Pancreas (tissue), 10 donors: ENCODE data around the gene CDC73. TPM values are rescaled to one million over a fixed set of nuclear protein-coding genes. Genes with fewer than 3 reads are reported as not detected.

Experiments
- ATAC-seq, 4 donors: fragments of 200-7000 bp; cut with Tn5 transposase; one replicate each; pipeline versions ENCODE4 v1.8.0 to v1.9.1; 2020; ENCODE audit warnings: mild to moderate bottlenecking in 4 of 4, moderate library complexity in 4 of 4
- DNase-seq, 6 donors: peaks; one replicate each; pipeline ENCODE4 v3.0.0-alpha.2; 2020
- FAIRE-seq: peaks from 2 replicates; lab custom pipeline; 2012; peaks lifted over from hg19 to GRCh38; lab: Jason Lieb, UNC
- H3K27ac ChIP-seq, 4 donors: fragments of 200-600 bp; sonication (generic); 1 replicate in 3 of 4; 2 replicates in 1 of 4; pipeline versions ENCODE4 v1.5.0 to v1.8.0; 2020
- H3K27me3 ChIP-seq, 4 donors: fragments of 200-600 bp; one replicate each; pipeline ENCODE4 v1.8.0; 2021
- H3K36me3 ChIP-seq, 3 donors: fragments of 200-600 bp; sonication (generic) in 1 of 3; one replicate each; pipeline versions ENCODE4 v1.5.0 to v1.8.0; 2020 to 2021
- H3K4me1 ChIP-seq, 3 donors: fragments of 200-600 bp; one replicate each; pipeline ENCODE4 v1.8.0; 2021
- H3K4me3 ChIP-seq, 4 donors: fragments of 200-600 bp; sonication (generic) in 2 of 4; one replicate each; pipeline versions ENCODE4 v1.5.0 to v1.8.0; 2020 to 2021
- H3K9me3 ChIP-seq, 4 donors: fragments of 200-600 bp; one replicate each; pipeline ENCODE4 v1.8.0; 2021
- WGBS, 2 donors: extraction: QIAGEN DNeasy Blood & Tissue Kit; methylation state at CpG; one replicate each; pipeline ENCODE4 v1.1.7; 2013; 5-methylcytosine and 5-hydroxymethylcytosine counted together
- intact Hi-C, 3 donors: fragments of 100-400 bp; cut with DNase I; formaldehyde crosslinking; loops; one replicate each; pipeline versions ENCODE4 v1.11.1 to v1.14.2; 2022
- polyA plus RNA-seq, 2 donors: library from polyadenylated mRNA; stranded (reverse); fragments of 200-250 nt; gene quantifications; one replicate each; pipeline ENCODE4 v1.2.3, GENCODE V29; 2013
- total RNA-seq, 6 donors: library from RNA; stranded (reverse); fragmentation: NEBNext Ultra II Directional in 4 of 6; extraction: Animal tissue kit (Norgen Biotek cat#: 25700) in 4 of 6; gene quantifications; one replicate each; pipeline versions ENCODE4 v1.2.1 to v1.2.4, GENCODE V29; 2021 to 2023
- TF ChIP-seq, protein P1 (sequence below), 4 donors: fragments of 200-600 bp; sonication (generic) in 3 of 4; IDR thresholded peaks; one replicate each; pipeline versions ENCODE4 v1.5.0 to v1.8.0; 2021; ENCODE audit warnings: antibody characterized with exemption in 4 of 4
- donor health status: healthy with polysubstance abuse.
- donor health status: DM: no; HTN: no; CAD: no; lungs with moderate emphysema.
- donor health status: DM: no; HTN: no; CAD: no.
- donor health status: control.
- donor health status: control.
- donor health status: Bipolar disorder and iron deficiency.
- donor health status: DM: yes; HTN: yes; CAD: no.
- donor health status: DM: no; HTN: no; CAD: no.
- donor health status: DM: no; HTN: no; CAD: no.
- donor health status: DM: yes; HTN: yes; CAD: no.

The CDC73 gene
- total and polyA plus RNA-seq, 8 donors: 3.4 to 33.7 (median 21.7) TPM

DNA sequence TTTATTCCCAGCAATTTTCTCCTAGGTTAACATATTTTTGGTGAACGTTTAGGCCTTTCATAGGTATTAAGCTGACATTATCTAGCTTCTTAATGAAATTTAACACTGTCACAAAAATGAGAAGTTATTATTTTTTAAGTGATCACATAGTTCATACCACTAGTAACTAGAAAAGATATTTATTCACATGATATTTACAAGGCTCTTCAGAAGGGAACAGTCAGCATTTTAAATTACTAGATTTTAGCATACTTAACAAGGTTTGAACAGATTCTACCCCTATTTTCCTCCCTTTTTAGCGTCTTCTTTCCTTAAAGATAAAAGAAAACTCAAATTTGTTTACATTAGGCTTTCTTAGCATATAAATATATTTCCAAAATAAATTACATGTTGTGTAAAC is 130.1 kb downstream of the CDC73 start:
- H3K4me3 ChIP-seq: no peak overlapping the region
- no peaks in the 10 kb centered on the region for H3K9me3 ChIP-seq
- DNase-seq: no peak
- no peaks in the 10 kb centered on the region for H3K4me1 ChIP-seq
- 84 to 88% methylated on average over 2 of the region's 2 CpGs for WGBS, 2 donors
- no peak overlapping the region for H3K27ac ChIP-seq
- no peak for FAIRE-seq
- TF ChIP-seq, protein P1, sequence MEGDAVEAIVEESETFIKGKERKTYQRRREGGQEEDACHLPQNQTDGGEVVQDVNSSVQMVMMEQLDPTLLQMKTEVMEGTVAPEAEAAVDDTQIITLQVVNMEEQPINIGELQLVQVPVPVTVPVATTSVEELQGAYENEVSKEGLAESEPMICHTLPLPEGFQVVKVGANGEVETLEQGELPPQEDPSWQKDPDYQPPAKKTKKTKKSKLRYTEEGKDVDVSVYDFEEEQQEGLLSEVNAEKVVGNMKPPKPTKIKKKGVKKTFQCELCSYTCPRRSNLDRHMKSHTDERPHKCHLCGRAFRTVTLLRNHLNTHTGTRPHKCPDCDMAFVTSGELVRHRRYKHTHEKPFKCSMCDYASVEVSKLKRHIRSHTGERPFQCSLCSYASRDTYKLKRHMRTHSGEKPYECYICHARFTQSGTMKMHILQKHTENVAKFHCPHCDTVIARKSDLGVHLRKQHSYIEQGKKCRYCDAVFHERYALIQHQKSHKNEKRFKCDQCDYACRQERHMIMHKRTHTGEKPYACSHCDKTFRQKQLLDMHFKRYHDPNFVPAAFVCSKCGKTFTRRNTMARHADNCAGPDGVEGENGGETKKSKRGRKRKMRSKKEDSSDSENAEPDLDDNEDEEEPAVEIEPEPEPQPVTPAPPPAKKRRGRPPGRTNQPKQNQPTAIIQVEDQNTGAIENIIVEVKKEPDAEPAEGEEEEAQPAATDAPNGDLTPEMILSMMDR (IDR thresholded peaks at IDR 0.05): no peak
- intact Hi-C loops: no loop called here
- peaks cover 0 to 9% (median 8%) of the 10 kb centered on the region in 3 donors for H3K36me3 ChIP-seq
- H3K27me3 ChIP-seq: no peaks in the 10 kb centered on the region
- ATAC-seq: no peak

DNA sequence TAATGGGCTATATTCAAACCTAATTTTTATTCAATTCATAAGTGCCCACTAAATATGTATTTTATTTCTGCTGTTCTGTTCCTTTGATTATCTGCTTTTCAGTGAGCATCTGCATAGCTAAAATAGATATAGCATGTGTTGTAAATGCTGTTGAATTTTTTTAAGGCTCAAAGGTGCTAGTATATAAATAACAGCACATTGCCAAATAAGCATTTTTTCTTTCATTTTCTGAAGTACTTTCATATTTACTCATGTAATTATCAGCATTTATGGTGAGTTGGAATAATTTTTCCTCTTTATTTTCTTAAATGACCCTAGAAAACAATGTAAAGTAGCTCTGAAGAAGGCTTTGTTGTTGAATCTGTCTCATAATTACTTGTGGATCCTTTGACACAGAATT is 134.2 kb downstream of the CDC73 start:
- Histone ChIP-seq H3K9me3 (no peaks in the 10 kb centered on the region), H3K27me3 (no peaks in the 10 kb centered on the region), H3K4me1 (peaks cover 0 to 3% (median 0%) of the 10 kb centered on the region in 3 donors), H3K36me3 (peaks cover 0 to 8% (median 0%) of the 10 kb centered on the region in 3 donors), H3K4me3 (no peak overlapping the region), H3K27ac (no peak overlapping the region)
- intact Hi-C loops: no loop called here
- TF ChIP-seq, protein P1 (IDR thresholded peaks at IDR 0.05): no peak
- DNase-seq (no peak), FAIRE-seq (no peak), ATAC-seq (no peak)

DNA sequence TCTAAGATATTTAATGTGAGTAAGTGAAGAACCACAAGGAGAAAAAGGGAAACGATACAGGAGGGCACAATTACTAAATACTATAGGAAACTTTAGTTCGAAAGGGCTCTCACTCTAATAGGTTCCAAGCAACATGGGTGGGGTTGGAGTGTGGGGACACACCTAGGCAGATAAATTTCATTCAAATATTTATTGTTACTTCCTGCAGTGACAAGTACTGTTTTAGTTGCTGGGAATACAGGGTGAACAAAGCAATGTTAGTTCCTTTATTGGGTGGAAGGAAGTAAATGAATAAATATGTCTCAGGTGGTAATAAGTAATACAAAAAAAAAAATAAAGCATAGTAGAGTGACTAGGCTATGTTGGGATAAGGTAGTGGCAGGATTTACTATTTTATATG is 137.8 kb downstream of the CDC73 start:
- peaks cover 0 to 8% (median 0%) of the 10 kb centered on the region in 3 donors for H3K4me1 ChIP-seq
- ATAC-seq (peak in 2 of 4 donors; percentile 43 to 51), FAIRE-seq (no peak), DNase-seq (no peak)
- no peaks in the 10 kb centered on the region for H3K36me3 ChIP-seq
- no peaks in the 10 kb centered on the region for H3K9me3 ChIP-seq
- WGBS, 2 donors: 93 to 95% methylated on average over 2 of the region's 2 CpGs
- intact Hi-C loops: no loop called here
- no peak overlapping the region for H3K27ac ChIP-seq
- no peak overlapping the region for H3K4me3 ChIP-seq
- TF ChIP-seq, protein P1 (IDR thresholded peaks at IDR 0.05): no peak
- no peaks in the 10 kb centered on the region for H3K27me3 ChIP-seq

DNA sequence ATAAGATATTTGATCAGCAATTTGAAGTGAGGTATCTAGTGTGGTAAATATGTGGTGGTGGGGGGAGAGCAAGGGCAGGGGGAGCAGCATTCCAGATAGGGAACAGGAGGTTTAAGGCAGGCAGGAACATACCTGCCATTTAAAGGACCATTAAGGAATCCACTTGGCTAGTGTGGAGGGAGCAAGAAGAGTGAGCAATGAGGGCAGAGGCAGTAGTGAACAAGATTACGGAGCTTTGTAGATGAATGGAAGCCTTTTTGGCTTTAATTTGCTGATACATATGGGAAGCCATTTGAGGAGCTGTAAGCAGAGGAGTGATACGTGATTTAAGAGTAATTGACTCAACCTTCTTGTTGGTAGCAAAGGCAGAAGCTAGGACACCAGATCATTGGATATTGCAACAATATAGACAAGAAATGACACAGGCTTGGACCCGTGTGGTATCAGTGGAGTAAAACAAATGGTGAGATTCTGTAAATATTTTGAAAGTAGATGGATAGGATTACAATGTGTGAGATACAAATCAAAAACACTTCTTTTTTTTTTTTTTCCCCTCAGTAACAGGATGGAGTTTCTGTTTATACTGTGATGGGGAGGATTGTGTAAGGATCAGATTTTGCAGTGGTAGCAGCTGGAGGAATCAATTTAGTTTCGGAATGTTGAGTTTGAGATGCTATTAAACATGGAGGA is 138.4 kb downstream of the CDC73 start:
- H3K36me3 ChIP-seq: no peaks in the 10 kb centered on the region
- TF ChIP-seq, protein P1 (IDR thresholded peaks at IDR 0.05): no peak
- 75 to 81% methylated on average over 4 of the region's 4 CpGs for WGBS, 2 donors
- H3K27me3 ChIP-seq: no peaks in the 10 kb centered on the region
- no peak overlapping the region for H3K4me3 ChIP-seq
- H3K4me1 ChIP-seq: peaks cover 0 to 8% (median 0%) of the 10 kb centered on the region in 3 donors
- FAIRE-seq (no peak), ATAC-seq (no peak), DNase-seq (no peak)
- no peaks in the 10 kb centered on the region for H3K9me3 ChIP-seq
- no peak overlapping the region for H3K27ac ChIP-seq
- intact Hi-C loops: no loop called here

DNA sequence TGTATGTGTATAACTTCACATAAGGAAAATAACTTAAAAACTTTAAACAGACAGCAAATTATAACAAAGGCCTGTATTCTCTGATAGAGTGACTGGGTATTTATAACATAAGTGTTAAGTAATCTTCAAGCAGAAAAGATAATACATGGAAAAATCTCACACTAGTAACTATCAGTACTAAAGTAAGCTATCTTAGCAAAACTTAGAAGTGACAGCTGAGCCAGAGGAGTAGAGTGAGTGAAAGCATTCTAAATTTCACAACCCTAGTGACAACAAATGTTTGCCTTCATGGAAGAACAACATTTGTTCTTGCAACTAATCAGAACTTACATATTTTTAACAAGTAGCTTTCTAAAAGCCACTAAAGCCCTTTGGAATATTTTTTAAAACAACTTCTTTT is 139.1 kb downstream of the CDC73 start:
- H3K4me3 ChIP-seq: no peak overlapping the region
- no peaks in the 10 kb centered on the region for H3K36me3 ChIP-seq
- no peaks in the 10 kb centered on the region for H3K27me3 ChIP-seq
- H3K4me1 ChIP-seq: peaks cover 0 to 8% (median 0%) of the 10 kb centered on the region in 3 donors
- H3K27ac ChIP-seq: no peak overlapping the region
- FAIRE-seq: no peak
- DNase-seq: no peak
- no peaks in the 10 kb centered on the region for H3K9me3 ChIP-seq
- ATAC-seq: peak in 1 of 4 donors; percentile 46
- intact Hi-C loops: no loop called here
- TF ChIP-seq, protein P1 (IDR thresholded peaks at IDR 0.05): no peak
